Measurements from ENCODE around the gene IL1RL1.

Gene IL1RL1

GRCh38 chr2:102310964-102311640 is at the start of gene IL1RL1:
IL1RL1 (plus strand) TSS chr2:102311563; CDS start chr2:102338265, 26,702 bp downstream.
- no peak for DNase-seq (ENCODE audit: low spot score)

GRCh38 chr2:102262216-102263129 is 48.9 kb upstream of the IL1RL1 start:
- no peak for DNase-seq (ENCODE audit: low spot score)

- no peak for DNase-seq (ENCODE audit: low spot score)
Observed at GRCh38 chr2:102264952-102265351, 46.4 kb upstream of the IL1RL1 start.

- DNase-seq (ENCODE audit: low spot score): peak; percentile 50
Observed at GRCh38 chr2:102266204-102266603, 45.2 kb upstream of the IL1RL1 start.

- DNase-seq (ENCODE audit: low spot score): no peak
Observed at GRCh38 chr2:102267774-102268173, 43.6 kb upstream of the IL1RL1 start.

DNA sequence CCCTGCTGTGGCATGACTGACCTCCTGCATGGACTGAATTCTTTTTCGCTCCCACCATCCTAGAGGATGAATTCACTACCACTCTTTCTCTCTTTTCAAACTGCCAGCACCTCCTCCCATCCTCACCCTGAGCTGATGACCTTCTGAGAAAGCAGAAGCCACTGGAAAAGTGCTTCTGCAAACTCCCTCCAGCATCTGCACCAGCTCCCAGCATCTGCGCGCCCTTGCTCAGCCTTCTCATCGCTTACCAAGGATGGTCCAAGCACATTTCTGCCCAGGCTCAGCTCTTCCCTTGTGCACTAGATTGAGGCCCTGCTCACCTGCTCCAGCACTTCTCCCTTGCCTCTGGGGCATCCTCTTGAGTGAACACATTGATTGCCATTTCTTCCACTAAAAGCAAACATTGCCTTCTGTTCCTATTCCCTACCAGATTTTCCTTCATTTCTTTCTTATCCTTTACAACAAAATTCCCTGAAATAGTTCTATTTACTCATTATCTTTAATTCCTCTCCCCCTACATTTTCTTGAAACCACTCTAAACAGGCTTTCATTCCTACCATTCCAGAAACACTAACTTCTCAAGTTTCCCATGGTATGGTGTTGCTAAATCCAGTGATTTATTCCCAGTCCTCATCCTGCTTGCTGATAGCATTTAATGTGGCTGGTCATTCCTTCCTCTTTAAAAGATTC is 42.7 kb upstream of the IL1RL1 start:
- peak; percentile 83 for DNase-seq (ENCODE audit: low spot score)

DNA sequence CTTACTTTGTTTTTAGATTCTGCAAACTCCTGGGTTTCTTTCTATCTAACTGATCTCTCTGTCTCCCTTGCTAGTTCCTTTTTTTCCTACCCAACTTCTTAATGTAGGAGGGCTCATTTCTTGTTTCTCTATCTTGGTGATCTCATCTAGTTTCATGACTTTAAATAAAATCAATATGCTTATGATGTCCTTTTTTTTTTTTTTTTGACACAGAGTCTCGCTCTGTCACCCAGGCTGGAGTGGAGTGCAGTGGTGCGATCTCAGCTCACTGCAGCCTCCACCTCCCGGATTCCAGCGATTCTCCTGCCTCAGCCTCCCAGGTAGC is 42.2 kb upstream of the IL1RL1 start:
- no peak for DNase-seq (ENCODE audit: low spot score)

DNA sequence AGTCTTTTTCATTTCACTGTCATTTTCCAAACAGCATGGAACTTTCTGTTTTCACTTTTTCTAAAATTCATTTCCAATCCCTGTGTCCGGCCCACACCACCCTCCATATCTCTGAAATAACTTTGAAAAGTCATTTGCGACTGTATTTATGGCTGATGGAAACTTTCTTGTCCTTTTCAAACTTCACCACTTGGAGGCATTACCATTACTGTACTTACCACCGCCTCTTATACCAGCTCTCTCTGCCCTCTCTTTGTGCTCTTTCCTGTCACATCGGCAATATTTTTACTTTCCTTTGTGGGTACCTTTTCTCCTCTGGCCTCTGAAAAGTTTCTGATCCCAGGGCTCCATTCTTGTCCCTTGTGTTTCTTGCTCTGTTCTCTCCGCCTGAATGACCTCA is 39.5 kb upstream of the IL1RL1 start:
- no peak for DNase-seq (ENCODE audit: low spot score)

GRCh38 chr2:102273619-102274211 is 37.6 kb upstream of the IL1RL1 start:
- no peak for DNase-seq (ENCODE audit: low spot score)

DNA sequence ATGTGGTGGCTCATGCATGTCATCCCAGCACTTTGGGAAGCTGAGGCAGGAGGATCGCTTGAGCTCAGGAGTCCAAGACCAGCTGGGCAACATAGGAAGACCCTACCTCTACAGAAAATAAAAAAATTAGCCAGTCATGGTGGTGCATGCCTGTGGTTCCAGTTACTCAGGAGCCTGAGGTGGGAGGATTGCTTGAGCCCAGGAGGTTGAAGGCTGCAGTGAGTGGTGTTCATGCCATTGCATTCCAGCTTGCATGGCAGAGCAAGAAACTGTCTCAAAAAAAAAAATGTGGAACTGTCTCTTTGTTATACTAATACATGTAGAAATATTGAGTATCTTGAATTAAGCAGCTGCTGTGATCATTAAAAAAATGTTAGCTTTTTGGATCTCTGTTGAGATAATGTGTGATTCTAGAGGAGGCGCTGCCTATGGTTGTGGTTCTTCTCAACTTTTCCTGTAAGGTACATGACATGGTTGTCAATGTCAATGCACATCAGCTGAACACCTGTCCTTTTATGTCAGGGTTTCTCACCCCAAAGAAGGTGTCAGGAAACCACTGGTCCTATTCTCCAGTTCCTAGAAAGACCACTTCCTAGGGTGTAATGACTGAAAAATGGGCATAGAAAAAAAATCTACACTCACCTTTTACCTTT is 34.7 kb upstream of the IL1RL1 start:
- no peak for DNase-seq (ENCODE audit: low spot score)

DNA sequence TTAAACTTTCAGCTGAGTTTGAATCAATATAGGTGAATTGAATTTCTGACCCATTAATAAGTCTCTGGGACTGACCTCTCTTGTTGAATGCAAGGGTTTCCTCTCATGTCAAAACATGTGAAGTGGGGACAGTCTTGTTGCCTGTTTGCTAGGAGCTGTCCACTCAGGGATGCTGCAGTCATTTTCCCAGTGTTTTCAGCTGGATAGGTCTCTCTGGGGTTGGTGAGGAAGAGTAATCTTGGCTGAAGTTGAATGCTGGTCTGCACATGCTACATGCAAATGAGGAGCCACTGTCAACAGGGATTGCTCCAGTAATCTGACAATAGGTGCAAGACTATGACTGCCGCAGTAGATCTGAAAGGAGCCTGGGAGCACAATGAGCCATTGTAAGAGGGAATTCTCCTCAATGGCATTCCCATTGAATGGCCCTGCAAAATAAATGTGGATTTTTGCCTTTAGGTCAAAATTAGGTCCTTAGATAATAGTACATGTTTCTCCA is 34.1 kb upstream of the IL1RL1 start:
- no peak for DNase-seq (ENCODE audit: low spot score)

DNA sequence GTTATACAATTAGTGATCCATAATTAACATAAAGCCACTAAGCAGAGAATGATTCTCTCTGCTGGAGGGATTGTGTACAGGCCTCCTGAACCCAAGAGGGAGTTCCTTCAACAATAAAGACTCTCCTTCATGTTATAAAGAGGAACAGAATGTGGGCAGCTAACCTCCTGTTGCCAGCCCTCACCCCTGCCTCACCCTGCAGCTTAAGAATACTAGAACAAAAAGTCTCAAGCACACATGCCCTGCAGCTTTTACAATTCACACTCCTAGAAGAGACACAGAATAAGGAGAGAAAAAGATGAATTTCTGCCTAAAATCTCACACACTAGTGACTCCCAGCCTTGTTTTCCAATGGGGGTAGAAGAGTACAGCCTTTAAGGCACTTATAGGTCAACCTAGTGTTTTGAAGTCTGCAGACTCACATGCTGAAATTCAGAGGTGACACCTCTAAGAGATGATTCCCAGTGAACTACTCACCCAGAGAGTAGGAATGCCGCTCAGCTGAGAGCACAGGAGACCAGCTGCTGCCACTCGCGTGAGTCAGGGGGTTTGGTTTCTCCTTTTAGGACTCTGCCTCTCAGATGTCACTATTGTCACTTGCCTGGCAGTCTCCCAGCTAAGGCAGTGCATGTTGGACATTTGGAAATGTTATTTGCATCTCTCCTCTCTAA is 32.5 kb upstream of the IL1RL1 start:
- DNase-seq (ENCODE audit: low spot score): no peak

DNA sequence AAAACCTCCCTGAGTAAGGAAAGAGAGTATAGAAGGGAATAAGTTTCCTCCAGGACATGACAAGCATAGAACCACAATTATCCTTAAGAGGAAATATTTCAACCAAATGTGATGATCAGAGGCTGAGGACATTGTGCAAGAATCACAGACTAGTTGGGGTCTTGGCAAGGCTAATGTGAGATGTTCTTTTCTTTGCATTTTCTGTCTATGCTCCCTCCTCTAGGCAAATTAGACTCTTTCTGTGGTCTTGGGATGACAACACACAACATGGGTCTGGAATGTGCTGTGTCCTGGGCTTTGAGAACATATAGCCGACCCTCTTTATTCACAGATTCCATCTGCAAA is 32.0 kb upstream of the IL1RL1 start:
- no peak for DNase-seq (ENCODE audit: low spot score)

DNA sequence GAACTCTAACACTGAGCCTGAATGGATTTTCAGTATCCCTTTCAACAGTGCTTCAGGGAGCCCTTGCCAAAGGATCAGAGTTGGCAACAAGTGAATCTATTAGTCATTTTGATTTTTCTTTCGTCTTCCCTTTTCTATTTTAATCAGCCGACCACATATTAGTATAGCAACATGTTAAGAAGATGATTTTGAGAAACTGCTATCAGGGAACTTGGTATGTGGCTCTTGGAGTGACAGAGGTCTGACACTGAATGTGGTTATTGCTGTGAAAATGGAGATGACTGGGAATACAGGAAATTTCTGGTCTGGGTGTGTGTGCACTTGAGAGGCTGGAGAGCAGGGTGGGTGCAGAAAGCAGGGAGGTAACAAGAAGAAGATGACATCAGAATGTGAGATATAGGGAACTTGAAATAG is 28.7 kb upstream of the IL1RL1 start:
- no peak for DNase-seq (ENCODE audit: low spot score)

- DNase-seq (ENCODE audit: low spot score): no peak
Observed at GRCh38 chr2:102283996-102284395, 27.4 kb upstream of the IL1RL1 start.

DNA sequence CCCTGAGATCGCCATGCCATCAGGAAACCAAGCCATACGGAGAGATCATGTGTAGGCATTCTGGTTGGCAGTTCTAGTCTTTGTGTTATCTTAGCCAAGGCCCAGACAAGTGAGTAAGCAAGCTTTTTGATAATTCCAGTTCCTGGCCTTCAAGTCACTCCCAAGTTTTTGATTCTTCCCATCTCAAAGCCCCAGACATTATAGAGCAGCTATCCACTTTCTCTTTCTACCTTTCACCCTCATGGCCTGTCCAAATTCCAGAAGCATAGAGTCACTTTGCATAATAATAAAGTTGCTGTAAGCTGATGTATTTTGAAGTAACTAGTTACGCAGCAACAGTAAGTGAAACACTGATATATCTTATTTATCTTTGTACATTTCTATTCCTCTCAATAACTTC is 26.8 kb upstream of the IL1RL1 start:
- no peak for DNase-seq (ENCODE audit: low spot score)

DNA sequence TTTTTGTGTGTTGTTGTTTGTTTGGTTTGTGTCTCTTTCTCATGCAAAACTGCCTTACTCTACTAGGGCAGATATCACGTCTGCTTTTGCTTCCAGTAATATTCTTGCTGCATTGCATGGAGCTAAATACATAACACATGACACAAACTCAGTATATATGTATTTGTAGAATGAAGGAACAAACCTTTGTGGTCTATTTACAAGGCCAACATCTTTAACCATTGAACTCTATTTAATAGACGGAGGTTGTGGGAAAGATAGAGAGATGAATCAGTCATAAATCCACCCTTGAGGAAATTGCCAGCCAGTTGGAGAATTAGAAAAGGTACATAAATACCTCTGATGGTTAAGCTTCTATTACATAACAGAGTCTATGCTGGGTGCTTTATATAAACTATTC is 26.0 kb upstream of the IL1RL1 start:
- DNase-seq (ENCODE audit: low spot score): no peak

- DNase-seq (ENCODE audit: low spot score): no peak
Observed at GRCh38 chr2:102286041-102286440, 25.3 kb upstream of the IL1RL1 start.

GRCh38 chr2:102289129-102289528 is 22.2 kb upstream of the IL1RL1 start:
- no peak for DNase-seq (ENCODE audit: low spot score)

- DNase-seq (ENCODE audit: low spot score): no peak
Observed at GRCh38 chr2:102290594-102290993, 20.8 kb upstream of the IL1RL1 start.

GRCh38 chr2:102291319-102292075 is 19.9 kb upstream of the IL1RL1 start:
- DNase-seq (ENCODE audit: low spot score): no peak

Data from GM03348 (cell line).